Naive thymus-derived CD8-positive, alpha-beta T cell (primary cell): Measurements from ENCODE around the gene RNASET2. TPM values are rescaled to one million over a fixed set of nuclear protein-coding genes. Genes with fewer than 3 reads are reported as not detected.
A peak's percentile ranks its signal among the peaks of the same experiment; 100 is the strongest.

Experiments
- ATAC-seq, 2 donors: fragments of 150-1000 bp; cut with Tn5 transposase in 1 of 2; sonication (Bioruptor Pico), chemical (Tn5 transposase) in 1 of 2; 1 replicate in 1 of 2; 2 replicates in 1 of 2; pipeline ENCODE4 v1.10.0; 2021; ENCODE audit warnings: mild to moderate bottlenecking in 2 of 2, moderate library complexity in 2 of 2
- POLR2A ChIA-PET: fragments of 350-600 bp; sonication (Branson Sonifier 250); formaldehyde crosslinking; loops from one replicate; lab custom pipeline; 2021; ENCODE audit warnings: antibody characterized with exemption; lab: Charles Lee
- DNase-seq, 10 donors: peaks; one replicate each; pipeline versions ENCODE4 v3.0.0 to v3.0.0-alpha.2; 2020 to 2022
- H3K27ac Mint-ChIP-seq, 10 donors: one replicate each; pipeline ENCODE4 v1.8.0; 2020 to 2022; ENCODE audit warnings: mild to moderate bottlenecking in 10 of 10, mixed read lengths in 10 of 10, moderate library complexity in 4 of 10, inconsistent platforms in 1 of 10
- H3K27me3 Mint-ChIP-seq, 5 donors: one replicate each; pipeline ENCODE4 v1.8.0; 2021 to 2022; ENCODE audit warnings: mixed read lengths in 5 of 5
- H3K36me3 Mint-ChIP-seq, 3 donors: one replicate each; pipeline ENCODE4 v1.8.0; 2020 to 2022; ENCODE audit warnings: mixed read lengths in 3 of 3, mild to moderate bottlenecking in 2 of 3, inconsistent platforms in 1 of 3
- H3K4me1 Mint-ChIP-seq, 4 donors: one replicate each; pipeline ENCODE4 v1.8.0; 2021 to 2022; ENCODE audit warnings: mixed read lengths in 4 of 4
- H3K4me3 Mint-ChIP-seq, 10 donors: one replicate each; pipeline ENCODE4 v1.8.0; 2020 to 2022; ENCODE audit warnings: mild to moderate bottlenecking in 10 of 10, mixed read lengths in 10 of 10, moderate library complexity in 6 of 10, inconsistent platforms in 1 of 10
- H3K9me3 Mint-ChIP-seq, 9 donors: one replicate each; pipeline ENCODE4 v1.8.0; 2020 to 2022; ENCODE audit warnings: mixed read lengths in 9 of 9, mild to moderate bottlenecking in 3 of 9, inconsistent platforms in 1 of 9, moderate library complexity in 1 of 9
- polyA plus RNA-seq, 3 donors: library from polyadenylated mRNA; unstranded; fragments of 300-500 nt; fragmentation: Illumina TruSeq; gene quantifications; one replicate each; pipeline ENCODE4 v1.2.3, GENCODE V29; 2021
- total RNA-seq, 8 experiments: library from RNA in 2 of 8; stranded (reverse) in 2 of 8; gene quantifications; one replicate each; pipeline ENCODE4 v1.2.3 and lab custom pipeline; 2021 to 2026

The RNASET2 gene
- total and polyA plus RNA-seq, 5 experiments from 2014 or later: 72.7 to 283 (median 141) TPM

DNA sequence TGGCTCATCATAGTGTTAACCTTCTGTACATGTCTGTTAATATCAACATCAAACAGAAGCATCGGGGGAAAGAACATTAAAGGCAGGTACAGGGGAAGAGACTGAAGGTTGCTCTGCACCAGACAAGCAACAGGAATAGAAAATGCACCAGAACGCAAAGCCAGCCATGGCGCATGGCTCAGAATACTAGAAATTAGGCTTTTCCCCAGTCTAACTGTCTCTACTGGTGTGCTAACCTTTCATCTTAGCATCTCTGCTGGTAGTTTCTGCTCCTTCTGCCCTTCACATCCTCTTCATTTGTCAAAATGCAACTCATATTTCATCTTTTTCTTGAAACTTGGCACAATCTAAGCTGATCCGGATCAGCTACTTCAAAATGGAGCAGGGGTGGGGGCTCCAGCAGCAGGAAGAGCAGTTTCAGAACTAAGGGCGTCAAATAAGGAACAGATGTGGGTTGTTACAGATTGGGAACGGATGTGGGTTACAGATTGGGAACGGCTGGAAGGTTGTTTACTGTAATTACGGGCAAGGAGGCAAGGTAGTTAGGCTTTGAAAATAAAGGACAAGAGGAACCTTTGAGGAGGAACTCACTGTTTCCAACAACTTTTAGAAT, 13.1 kb upstream of the RNASET2 start:
- POLR2A ChIA-PET: interaction anchor here (1.9 to 3.2 kb wide), 2 partner anchors 10 to 13 kb away, joined by 11 to 23 read pairs; partner anchors contain the start of gene RNASET2
- peak in 2 of 10 donors; percentile 14 to 44 for DNase-seq
- Mint-ChIP-seq H3K36me3 (peaks cover 0 to 2% (median 0%) of the 10 kb centered on the region in 3 donors), H3K27me3 (no peaks in the 10 kb centered on the region), H3K4me3 (peak overlapping the region in 9 of 10 donors; percentile 31 to 82 (median 72)), H3K9me3 (peaks cover 0 to 24% (median 10%) of the 10 kb centered on the region in 9 donors), H3K27ac (peak overlapping the region in 9 of 10 donors; percentile 4 to 96 (median 86)), H3K4me1 (peaks cover 7 to 24% (median 15%) of the 10 kb centered on the region in 4 donors)
- peak; percentile 25 to 63 for ATAC-seq

DNA sequence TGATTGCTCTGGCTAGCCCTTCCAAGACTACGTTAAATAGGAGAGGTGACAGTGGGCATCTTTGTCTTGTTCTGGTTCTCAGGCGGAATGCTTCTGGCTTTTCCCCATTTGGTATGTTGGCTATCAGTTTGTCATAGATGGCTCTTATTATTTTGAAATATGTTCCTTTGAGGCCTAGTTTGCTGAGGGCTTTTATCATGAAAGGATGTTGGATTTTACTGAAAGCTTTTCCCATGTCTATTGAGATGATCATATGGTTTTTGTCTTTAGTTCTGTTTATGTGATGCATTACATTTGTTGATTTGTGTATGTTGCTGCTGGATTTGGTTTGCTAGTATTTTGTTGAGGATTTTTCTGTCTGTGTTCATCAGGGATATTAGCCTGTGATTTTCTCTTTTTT, 9.9 kb upstream of the RNASET2 start:
- Mint-ChIP-seq H3K36me3 (peaks cover 0 to 5% (median 0%) of the 10 kb centered on the region in 3 donors), H3K4me3 (no peak overlapping the region), H3K27ac (peak overlapping the region in 4 of 10 donors; percentile 52 to 89 (median 76)), H3K4me1 (peaks cover 7 to 20% (median 15%) of the 10 kb centered on the region in 4 donors), H3K9me3 (peaks cover 0 to 28% (median 14%) of the 10 kb centered on the region in 9 donors), H3K27me3 (no peaks in the 10 kb centered on the region)
- POLR2A ChIA-PET: interaction anchor here (1.0 kb wide), 1 partner anchor 8 kb away, joined by 3 read pairs; no protein-coding TSS in a partner anchor
- ATAC-seq (no peak), DNase-seq (no peak)

DNA sequence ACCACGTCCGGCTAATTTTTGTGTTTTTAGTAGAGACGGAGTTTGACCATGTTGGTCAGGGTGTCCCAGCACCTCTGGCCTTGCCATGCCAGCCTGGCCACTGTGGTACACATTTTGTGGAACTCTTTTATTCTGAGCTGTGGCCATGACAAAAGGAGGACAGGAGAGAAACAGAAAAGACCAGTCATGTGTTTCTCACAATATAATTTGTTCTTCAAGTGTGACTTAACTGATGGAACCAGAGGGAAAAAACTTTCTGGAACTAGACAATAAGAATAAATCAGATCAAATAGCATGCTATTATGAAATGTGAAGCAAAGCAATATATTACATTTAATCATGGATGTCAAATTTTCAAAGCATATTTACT, 4.2 kb upstream of the RNASET2 start:
- H3K4me3 Mint-ChIP-seq: peak overlapping the region in 4 of 10 donors; percentile 52 to 87 (median 71)
- DNase-seq (no peak), ATAC-seq (no peak)
- POLR2A ChIA-PET: interaction anchor here (0.6 to 2.2 kb wide), 2 partner anchors 29 to 178 kb away, joined by 5 to 9 read pairs; no protein-coding TSS in a partner anchor
- H3K4me1 Mint-ChIP-seq: peaks cover 25 to 38% (median 36%) of the 10 kb centered on the region in 4 donors
- H3K27ac Mint-ChIP-seq: peak overlapping the region; percentile 48 to 99 (median 98)
- H3K36me3 Mint-ChIP-seq: peaks cover 0 to 3% (median 0%) of the 10 kb centered on the region in 3 donors
- H3K9me3 Mint-ChIP-seq: peaks cover 0 to 14% (median 6%) of the 10 kb centered on the region in 9 donors
- no peaks in the 10 kb centered on the region for H3K27me3 Mint-ChIP-seq

DNA sequence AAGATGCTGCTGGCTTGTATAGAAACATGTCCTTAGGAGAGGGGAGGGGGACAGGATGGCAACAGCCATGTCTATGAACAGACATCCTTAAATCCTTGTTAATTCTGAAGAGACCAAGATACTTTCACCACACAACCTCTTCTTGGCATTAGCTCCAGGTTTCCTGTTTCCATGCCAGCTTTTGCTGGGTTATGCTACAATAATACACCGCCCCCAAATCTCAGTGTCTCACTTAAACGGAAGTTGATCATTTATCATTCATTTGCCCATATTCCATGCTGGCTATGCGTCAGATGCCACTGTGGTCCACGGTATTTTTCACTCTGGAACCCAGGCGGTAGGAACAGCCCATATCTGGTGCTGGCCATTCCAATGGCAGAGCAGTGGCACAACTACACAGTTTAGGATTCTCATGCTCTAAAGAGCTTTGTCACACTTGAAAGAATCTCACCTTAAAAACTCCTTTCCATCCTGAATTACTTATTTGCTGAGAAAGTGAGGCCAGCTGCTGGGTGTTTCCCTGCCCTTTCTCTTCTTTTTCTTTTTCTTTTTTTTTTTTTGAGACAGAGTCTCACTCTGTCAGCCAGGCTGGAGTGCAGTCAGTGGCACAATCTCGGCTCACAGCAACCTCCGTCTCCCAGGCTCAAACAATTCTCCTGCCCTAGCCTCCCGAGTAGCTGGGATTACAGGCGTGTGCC, 3.7 kb upstream of the RNASET2 start:
- Mint-ChIP-seq H3K27ac (peak overlapping the region; percentile 93 to 99 (median 98)), H3K9me3 (peaks cover 0 to 14% (median 6%) of the 10 kb centered on the region in 9 donors), H3K36me3 (peaks cover 2 to 3% (median 3%) of the 10 kb centered on the region in 3 donors), H3K27me3 (no peaks in the 10 kb centered on the region), H3K4me1 (peaks cover 29 to 43% (median 41%) of the 10 kb centered on the region in 4 donors), H3K4me3 (peak overlapping the region in 9 of 10 donors; percentile 63 to 98 (median 87))
- POLR2A ChIA-PET: interaction anchor here (0.6 to 5.5 kb wide), 8 partner anchors 8 to 333 kb away, joined by 3 to 66 read pairs (median 3); partner anchors contain the start of genes CEP43 and RPS6KA2
- ATAC-seq (no peak), DNase-seq (no peak)

DNA sequence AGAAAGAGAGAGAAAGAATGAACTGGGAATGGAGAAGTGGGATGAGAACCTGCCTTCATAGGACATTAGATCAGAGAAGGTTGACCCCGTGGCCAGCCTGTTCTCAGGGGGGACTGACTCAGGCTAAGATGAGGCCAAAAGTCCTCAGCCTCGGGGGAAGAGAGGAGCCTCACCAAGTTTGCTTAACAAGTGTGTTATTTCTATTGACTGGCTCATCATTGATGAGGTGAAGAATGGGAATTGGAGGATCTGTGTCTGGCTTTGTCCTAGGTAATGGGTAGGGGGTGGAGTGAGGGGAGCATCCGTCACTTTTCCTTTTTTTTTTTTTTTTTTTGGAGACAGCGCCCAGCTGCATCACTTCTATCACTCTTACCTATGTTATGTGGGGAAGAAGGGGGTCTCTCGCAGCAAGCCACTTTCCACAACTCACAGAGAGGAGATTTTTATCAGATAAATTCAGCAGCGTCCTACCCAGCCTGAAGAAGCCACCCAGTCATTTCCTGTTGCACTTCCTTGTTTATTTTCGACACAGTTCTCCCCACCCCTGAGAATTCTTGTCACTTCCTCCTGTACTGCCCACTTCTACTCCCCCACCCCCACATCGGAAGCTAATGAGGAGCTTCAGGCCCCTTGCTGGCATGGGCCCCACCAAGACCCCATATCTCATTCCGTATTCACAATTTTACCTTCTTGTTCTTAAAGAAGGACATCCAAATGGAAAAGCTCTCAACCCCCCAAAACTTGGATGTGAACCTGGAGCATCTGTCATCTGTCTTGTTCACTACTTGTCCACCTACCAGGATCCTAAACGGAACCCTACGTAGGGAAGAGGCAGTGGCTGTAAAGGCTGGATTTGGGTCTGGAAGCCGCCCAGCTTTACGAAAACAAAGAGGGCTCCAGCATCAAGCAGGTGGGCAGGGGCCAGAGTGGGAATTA, 2.8 kb upstream of the RNASET2 start:
- peaks cover 3 to 5% (median 4%) of the 10 kb centered on the region in 3 donors for H3K36me3 Mint-ChIP-seq
- H3K9me3 Mint-ChIP-seq: peaks cover 0 to 9% (median 3%) of the 10 kb centered on the region in 9 donors
- H3K27me3 Mint-ChIP-seq: no peaks in the 10 kb centered on the region
- peak overlapping the region; percentile 75 to 98 (median 94) for H3K4me3 Mint-ChIP-seq
- peak overlapping the region; percentile 93 to 99 (median 98) for H3K27ac Mint-ChIP-seq
- POLR2A ChIA-PET: interaction anchor here (0.6 to 5.5 kb wide), 10 partner anchors 9 to 332 kb away, joined by 3 to 66 read pairs (median 3); partner anchors contain the start of genes CEP43 and RPS6KA2
- ATAC-seq (peak; percentile 8 to 47), DNase-seq (peak in 9 of 10 donors; percentile 45 to 79 (median 59))
- peaks cover 33 to 50% (median 48%) of the 10 kb centered on the region in 4 donors for H3K4me1 Mint-ChIP-seq

GRCh38 chr6:166957805-166958076, 1.4 kb upstream of the RNASET2 start:
- H3K36me3 Mint-ChIP-seq: peaks cover 0 to 7% (median 5%) of the 10 kb centered on the region in 3 donors
- H3K27ac Mint-ChIP-seq: peak overlapping the region; percentile 93 to 99 (median 98)
- ATAC-seq: no peak
- H3K4me1 Mint-ChIP-seq: peaks cover 42 to 64% (median 62%) of the 10 kb centered on the region in 4 donors
- POLR2A ChIA-PET: interaction anchor here (1.0 to 5.5 kb wide), 5 partner anchors 9 to 42 kb away, joined by 3 to 66 read pairs (median 23); partner anchors contain the start of gene CEP43
- H3K27me3 Mint-ChIP-seq: no peaks in the 10 kb centered on the region
- DNase-seq: no peak
- peak overlapping the region; percentile 84 to 98 (median 95) for H3K4me3 Mint-ChIP-seq
- H3K9me3 Mint-ChIP-seq: peaks cover 0 to 5% (median 0%) of the 10 kb centered on the region in 9 donors

DNA sequence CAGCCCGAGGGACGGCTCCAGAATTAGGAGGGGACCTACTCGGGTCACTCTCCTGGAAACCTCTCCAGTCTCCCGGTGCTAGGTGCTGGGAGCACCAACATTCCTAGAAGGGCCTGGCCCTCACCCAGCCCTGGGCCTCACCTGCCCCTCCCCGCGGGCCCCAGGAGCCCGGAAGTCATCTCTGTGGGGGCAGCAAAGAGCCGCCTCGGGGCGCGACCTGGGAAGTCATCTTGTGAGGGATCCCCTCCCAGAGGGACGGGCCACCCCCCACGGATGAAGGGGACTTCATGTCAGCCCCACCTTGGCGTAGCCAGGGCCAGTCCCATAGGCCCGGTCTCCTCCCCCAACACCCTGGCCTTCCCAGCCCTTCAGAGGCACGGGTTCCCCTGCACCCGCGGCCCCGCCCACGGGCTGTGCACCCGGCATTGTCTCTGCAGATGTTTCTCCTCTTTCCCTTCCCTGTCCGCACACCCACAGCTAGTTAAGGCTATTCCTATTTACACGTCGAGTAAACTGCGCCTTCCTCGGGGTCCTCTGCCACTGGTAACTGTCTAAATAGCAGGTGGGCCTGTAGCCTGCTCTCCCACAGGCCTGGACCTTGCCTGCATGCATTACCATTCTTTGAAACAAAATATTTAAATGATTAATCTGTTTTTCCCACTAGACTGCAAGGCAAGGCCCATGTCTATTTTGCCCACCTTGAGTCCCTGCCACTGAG, 896 bp upstream of the RNASET2 start:
- Mint-ChIP-seq H3K4me3 (peak overlapping the region; percentile 84 to 98 (median 95)), H3K4me1 (peaks cover 44 to 69% (median 67%) of the 10 kb centered on the region in 4 donors), H3K27ac (peak overlapping the region; percentile 93 to 99 (median 98)), H3K36me3 (peaks cover 0 to 9% (median 5%) of the 10 kb centered on the region in 3 donors), H3K27me3 (no peaks in the 10 kb centered on the region), H3K9me3 (peaks cover 0 to 1% (median 0%) of the 10 kb centered on the region in 9 donors)
- POLR2A ChIA-PET: interaction anchor here (0.9 to 5.5 kb wide), 16 partner anchors 9 to 542 kb away, joined by 3 to 66 read pairs (median 4); partner anchors contain the start of genes CEP43 and RPS6KA2
- peak; percentile 37 to 82 (median 54) for DNase-seq
- ATAC-seq: peak; percentile 15 to 38

GRCh38 chr6:166955865-166956443, 396 bp downstream of the RNASET2 start:
- H3K4me3 Mint-ChIP-seq: peak overlapping the region; percentile 84 to 98 (median 95)
- ATAC-seq: peak; percentile 37 to 41
- peak in 2 of 10 donors; percentile 15 to 16 for DNase-seq
- peaks cover 2 to 19% (median 5%) of the 10 kb centered on the region in 3 donors for H3K36me3 Mint-ChIP-seq
- H3K9me3 Mint-ChIP-seq: no peaks in the 10 kb centered on the region
- peak overlapping the region in 9 of 10 donors; percentile 29 to 98 (median 94) for H3K27ac Mint-ChIP-seq
- POLR2A ChIA-PET: interaction anchor here (0.9 to 5.5 kb wide), 17 partner anchors 10 to 544 kb away, joined by 3 to 66 read pairs (median 3); partner anchors contain the start of genes CEP43 and RPS6KA2
- peaks cover 46 to 81% (median 78%) of the 10 kb centered on the region in 4 donors for H3K4me1 Mint-ChIP-seq
- H3K27me3 Mint-ChIP-seq: no peaks in the 10 kb centered on the region

DNA sequence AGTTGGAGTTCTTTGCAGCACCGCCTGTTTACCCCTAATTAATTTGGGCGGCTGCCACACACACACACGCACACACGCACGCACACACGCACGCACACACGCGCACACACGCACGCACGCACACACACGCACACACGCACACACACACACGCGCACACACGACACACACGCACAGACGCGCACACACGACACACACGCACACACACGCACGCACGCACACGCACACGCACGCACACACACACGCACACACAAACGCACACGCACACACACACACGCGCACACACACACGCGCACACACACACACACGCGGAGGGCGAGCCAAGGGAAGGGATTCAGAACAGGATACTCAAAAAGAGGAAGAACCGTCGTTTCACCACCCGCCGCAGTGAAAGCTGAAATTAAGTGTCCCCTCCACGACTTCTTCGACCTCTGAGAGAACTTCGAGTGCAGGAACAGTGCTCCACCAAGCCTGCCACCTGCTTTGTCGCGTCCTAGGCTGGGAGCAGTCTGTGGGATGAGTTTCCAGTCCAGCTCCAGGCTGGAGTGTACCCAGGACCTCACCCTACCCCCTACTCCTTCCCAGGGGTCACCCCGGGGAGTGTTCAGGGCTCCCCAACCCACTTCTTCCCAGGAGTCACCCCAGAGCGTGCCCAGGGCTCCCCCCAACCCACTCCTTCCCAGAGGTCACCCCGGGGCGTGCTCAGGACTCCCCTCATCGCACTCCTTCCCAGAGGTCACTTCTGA, 1.1 kb downstream of the RNASET2 start:
- H3K4me3 Mint-ChIP-seq: peak overlapping the region; percentile 84 to 98 (median 95)
- H3K4me1 Mint-ChIP-seq: peaks cover 52 to 84% (median 80%) of the 10 kb centered on the region in 4 donors
- ATAC-seq: no peak
- no peaks in the 10 kb centered on the region for H3K27me3 Mint-ChIP-seq
- no peaks in the 10 kb centered on the region for H3K9me3 Mint-ChIP-seq
- POLR2A ChIA-PET: interaction anchor here (1.4 to 5.5 kb wide), 4 partner anchors 14 to 48 kb away, joined by 4 to 66 read pairs (median 24); partner anchors contain the start of gene CEP43
- DNase-seq: peak in 8 of 10 donors; percentile 20 to 65 (median 33)
- H3K36me3 Mint-ChIP-seq: peaks cover 2 to 25% (median 5%) of the 10 kb centered on the region in 3 donors
- H3K27ac Mint-ChIP-seq: peak overlapping the region; percentile 82 to 98 (median 94)
